Subcutaneous adipose tissue (tissue), 4 donors: ENCODE data around the gene ASAP3. TPM values are rescaled to one million over a fixed set of nuclear protein-coding genes. Genes with fewer than 3 reads are reported as not detected.

Source experiments
- total RNA-seq, 4 donors: library from RNA; depleted of rRNA; stranded (reverse); fragments of >200 nt; gene quantifications; one replicate each; pipeline ENCODE4 v1.1.0, GENCODE V29; 2016
- TF ChIP-seq, protein P1 (sequence below): fragments of 450-650 bp; IDR thresholded peaks from one replicate; pipeline ENCODE4 v1.5.1; 2016; ENCODE audit warnings: low read depth, mild to moderate bottlenecking, control low read depth, antibody characterized with exemption, moderate library complexity

The ASAP3 gene
- total RNA-seq, 4 donors from 2014 or later: 18.4 to 51.7 (median 42.1) TPM

DNA sequence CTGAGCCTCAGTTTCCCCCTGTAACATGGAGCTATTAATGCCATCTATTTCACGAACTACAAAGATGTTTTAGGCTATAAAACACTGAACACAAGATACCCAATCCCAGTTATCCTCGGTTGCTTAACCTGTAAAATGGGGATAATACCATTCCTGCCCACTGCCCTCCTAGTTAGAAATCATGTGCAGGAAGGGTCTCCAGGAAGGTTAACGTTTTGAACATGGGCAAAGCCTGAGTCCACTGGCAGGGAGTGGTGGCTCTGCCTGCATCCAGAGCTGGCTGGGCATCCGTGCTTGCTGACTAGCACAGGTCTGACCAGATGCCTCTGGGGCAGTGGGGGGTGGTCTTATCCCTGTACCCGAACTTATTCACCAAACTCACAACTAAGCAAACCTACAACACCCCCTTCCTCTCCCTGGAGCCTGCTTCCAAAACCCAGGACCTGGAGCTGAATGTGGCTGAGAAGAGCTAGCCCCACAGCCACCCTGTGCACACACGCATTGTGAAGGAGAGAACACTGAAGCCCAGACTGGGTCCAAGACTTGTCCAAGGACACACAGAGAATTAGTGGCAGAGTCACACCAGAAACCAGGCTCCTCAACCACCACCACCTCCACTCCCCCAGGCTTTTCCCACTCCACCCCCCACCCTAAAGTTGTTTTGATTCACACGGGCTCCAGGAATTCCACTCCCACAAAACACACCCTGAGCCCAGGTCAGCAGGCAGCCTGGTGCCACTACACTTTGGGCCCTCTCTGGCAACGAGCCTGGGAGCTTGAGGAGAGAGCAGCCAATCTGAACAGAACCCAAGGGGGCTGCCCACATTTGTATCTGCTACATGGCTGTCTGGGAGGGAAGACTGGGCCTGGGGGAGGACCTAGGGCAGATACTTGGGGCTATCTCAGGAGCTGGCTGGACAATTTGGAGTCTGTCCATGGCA, 45.4 kb upstream of the ASAP3 start:
- TF ChIP-seq, protein P1, sequence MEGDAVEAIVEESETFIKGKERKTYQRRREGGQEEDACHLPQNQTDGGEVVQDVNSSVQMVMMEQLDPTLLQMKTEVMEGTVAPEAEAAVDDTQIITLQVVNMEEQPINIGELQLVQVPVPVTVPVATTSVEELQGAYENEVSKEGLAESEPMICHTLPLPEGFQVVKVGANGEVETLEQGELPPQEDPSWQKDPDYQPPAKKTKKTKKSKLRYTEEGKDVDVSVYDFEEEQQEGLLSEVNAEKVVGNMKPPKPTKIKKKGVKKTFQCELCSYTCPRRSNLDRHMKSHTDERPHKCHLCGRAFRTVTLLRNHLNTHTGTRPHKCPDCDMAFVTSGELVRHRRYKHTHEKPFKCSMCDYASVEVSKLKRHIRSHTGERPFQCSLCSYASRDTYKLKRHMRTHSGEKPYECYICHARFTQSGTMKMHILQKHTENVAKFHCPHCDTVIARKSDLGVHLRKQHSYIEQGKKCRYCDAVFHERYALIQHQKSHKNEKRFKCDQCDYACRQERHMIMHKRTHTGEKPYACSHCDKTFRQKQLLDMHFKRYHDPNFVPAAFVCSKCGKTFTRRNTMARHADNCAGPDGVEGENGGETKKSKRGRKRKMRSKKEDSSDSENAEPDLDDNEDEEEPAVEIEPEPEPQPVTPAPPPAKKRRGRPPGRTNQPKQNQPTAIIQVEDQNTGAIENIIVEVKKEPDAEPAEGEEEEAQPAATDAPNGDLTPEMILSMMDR: no peak

DNA sequence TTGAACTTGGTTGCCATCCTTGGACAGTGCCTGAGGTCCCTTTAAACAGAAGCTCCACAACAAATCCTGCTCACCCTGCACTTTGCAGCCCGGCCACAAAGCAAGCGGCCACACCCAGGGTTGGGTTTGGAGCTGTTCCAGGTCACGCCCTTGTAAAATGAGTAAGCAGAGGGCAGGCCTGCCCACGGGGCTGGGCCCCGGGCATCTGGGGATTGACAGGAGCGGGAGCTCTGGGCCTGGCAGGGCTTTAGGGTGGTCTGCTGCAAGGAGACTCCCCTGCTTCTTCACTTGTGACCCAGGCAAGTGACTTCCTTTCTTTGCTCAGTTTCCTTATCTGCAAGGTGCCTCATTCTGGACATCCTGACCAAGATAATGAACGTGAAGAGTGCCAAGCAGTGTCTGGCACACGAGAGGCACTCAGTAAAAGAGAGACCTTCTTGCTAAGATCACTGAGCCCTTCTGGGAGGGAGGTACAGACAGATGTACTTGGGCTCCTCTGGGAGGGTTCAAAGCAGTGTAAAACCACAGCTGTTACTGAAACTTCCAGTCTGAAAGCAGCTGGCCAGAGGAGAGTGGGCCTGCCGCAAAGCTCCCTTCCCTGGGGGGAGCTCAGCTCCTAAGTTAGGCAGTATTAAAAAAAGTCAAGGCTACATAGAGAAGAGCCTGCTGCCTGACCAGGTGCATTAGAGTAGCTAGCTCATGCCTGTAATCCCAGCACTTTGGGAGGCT, 44.4 kb upstream of the ASAP3 start:
- TF ChIP-seq, protein P1: no peak

DNA sequence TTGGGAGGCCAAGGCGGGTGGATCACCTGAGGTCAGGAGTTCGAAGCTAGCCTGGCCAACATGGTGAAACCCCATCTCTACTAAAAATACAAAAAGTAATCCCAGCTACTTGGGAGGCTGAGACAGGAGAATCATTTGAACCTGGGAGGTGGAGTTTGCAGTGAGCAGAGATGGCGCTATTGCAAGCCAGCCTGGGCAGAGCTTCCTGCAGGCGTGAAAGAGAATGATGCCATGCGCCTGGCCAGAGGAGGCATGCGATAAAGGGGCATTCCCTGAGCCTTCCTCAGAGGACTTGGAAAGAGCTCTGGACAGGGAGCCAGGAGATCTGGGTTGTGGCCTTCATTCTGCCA, 43.9 kb upstream of the ASAP3 start:
- TF ChIP-seq, protein P1: no peak

DNA sequence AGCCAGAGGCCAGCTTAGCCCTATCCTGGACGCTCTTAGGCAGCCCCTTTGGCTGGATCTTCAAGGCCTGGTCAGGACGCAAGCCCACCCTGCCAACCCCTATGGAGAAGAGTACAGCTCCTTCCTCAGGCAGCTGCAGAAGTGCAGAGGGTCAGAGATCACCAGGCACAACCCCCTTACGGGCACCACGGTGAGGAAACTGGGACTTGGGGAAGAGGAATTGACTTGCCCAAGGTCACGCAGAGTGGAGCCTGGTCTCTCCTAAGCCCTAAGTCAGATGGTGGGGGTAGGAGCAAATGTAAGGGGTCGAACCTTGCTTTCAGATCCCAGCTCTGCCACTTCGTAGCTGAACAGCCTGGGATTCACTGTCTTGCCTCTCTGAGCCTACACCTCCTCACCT, 43.4 kb upstream of the ASAP3 start:
- TF ChIP-seq, protein P1: no peak

DNA sequence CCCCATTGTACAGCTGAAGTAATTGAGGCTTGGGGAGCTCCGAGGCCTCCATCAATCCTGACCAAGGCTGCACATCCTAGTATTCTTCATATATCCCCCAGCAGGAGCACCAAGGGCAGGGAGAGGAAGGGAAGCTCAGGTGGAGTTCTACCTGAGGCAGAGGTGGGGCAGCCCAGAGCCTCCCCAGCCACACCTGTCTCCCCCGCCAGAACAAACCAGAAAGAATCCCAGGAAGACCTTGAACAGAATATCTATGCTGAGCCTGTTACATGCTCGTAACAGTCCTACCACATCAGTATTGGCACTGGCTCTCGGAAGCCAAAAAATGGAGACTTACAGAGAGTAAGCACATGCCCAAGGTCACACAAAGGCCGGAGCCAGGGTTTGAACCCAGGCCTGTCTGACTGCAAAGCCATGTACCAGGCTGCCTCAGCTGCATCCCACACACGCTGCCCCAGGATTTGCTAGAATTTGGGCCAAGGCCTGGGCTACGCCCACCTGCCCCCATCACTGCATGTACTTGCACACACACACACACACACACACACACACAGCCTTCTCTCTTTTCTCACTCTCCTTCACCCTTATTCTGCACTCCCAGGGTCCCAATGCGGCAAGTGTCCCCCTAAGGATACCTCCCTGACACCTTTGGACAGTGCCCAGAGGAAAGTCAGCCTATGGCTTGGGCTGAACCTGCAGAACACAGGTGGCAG, 42.5 kb upstream of the ASAP3 start:
- TF ChIP-seq, protein P1: no peak

DNA sequence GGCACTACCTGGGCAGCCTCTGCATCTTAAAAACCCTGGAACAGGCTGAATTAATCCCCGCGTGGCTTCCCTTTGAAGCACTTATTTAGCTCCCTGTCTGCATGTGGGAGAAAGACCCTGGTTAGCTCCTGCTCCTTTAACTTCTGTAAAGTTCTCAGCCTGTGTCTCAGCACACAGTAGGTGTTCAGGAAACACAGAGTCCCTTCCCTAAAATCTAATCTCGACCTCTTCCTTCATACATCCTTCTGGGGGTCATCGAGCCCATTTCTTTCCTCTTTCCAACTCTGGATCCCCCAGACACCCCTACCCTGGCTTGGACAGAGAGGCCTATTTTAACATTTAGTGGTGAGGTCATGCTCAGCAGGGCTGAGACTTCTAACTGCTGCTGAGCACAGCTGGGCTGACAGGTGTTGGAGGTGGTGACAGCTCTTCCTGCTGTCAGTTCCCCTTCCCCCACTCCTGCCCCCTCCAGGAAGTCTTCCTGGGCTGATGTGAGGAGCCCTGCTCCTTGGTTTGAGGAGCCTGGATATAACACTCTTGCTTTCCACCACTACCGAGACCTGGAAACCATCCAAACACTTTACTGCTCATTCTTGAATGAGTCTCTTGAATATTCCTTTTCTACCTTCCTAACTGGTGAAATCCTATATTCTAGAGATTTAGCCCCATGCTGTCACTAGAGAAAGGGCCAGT, 41.7 kb upstream of the ASAP3 start:
- TF ChIP-seq, protein P1: no peak
